Panc1 (cell line): ENCODE results near the gene ADAMTS9. TPM values are rescaled to one million over a fixed set of nuclear protein-coding genes. Genes with fewer than 3 reads are reported as not detected.

Source experiments
- ATAC-seq: fragments of 200-7000 bp; cut with Tn5 transposase; 2 replicates; pipeline ENCODE4 v1.9.1; 2020; ENCODE audit warnings: mild to moderate bottlenecking, moderate library complexity
- BruUV-seq: library from RNA; stranded (reverse); fragments of 400-500 nt; replicated peaks from 2 replicates; lab custom pipeline; 2021; lab: Mats Ljungman, UMichigan
- CTCF ChIA-PET: fragments of 300-600 bp; sonication (Branson Sonifier 250); formaldehyde crosslinking; loops from one replicate; lab custom pipeline; 2022; ENCODE audit warnings: antibody characterized with exemption; lab: Charles Lee
- POLR2A ChIA-PET: fragments of 300-600 bp; sonication (Branson Sonifier 250); formaldehyde crosslinking; loops from one replicate; lab custom pipeline; 2022; ENCODE audit warnings: antibody characterized with exemption; lab: Charles Lee
- DNase-seq: peaks from one replicate; pipeline ENCODE4 v3.0.0-alpha.2; 2010; ENCODE audit warnings: low read depth, low spot score
- H3K27ac ChIP-seq: 2 replicates; pipeline ENCODE4 v1.5.1; 2011; ENCODE audit warnings: mild to moderate bottlenecking, low read length, inconsistent platforms
- H3K27me3 ChIP-seq: fragments of 200-500 bp; sonication (Bioruptor generic); 2 replicates; pipeline ENCODE4 v1.6.0; 2014; ENCODE audit warnings: low read length, inconsistent platforms; ENCODE audit not compliant: control insufficient read depth, insufficient read depth
- H3K36me3 ChIP-seq: fragments of 200-500 bp; sonication (Bioruptor generic); 2 replicates; pipeline ENCODE4 v1.5.1; 2014; ENCODE audit warnings: inconsistent platforms, mild to moderate bottlenecking, low read length, moderate library complexity; ENCODE audit not compliant: control insufficient read depth, insufficient read depth
- H3K4me1 ChIP-seq: 2 replicates; pipeline ENCODE4 v1.5.1; 2011; ENCODE audit warnings: inconsistent platforms, mild to moderate bottlenecking, low read length, moderate library complexity; ENCODE audit not compliant: control insufficient read depth, insufficient read depth
- H3K4me3 ChIP-seq, 2 experiments: 2 replicates each; pipeline ENCODE4 v1.5.1; 2011 to 2012; ENCODE audit warnings: low read depth in 2 of 2, low read length in 2 of 2, mild to moderate bottlenecking in 2 of 2, inconsistent platforms in 1 of 2, moderate library complexity in 1 of 2
- H3K9me3 ChIP-seq: fragments of 200-500 bp; sonication (Bioruptor generic); 2 replicates; pipeline ENCODE4 v1.5.1; 2014; ENCODE audit warnings: low read depth, mild to moderate bottlenecking, inconsistent platforms, low read length, moderate library complexity; ENCODE audit not compliant: control insufficient read depth, insufficient read depth
- POLR2AphosphoS5 ChIP-seq: IDR thresholded peaks from 2 replicates; pipeline ENCODE4 v1.6.1; 2012; ENCODE audit warnings: mild to moderate bottlenecking, low read depth, low read length, moderate library complexity
- SIN3A ChIP-seq: IDR thresholded peaks from 2 replicates; pipeline ENCODE4 v1.6.1; 2012; ENCODE audit warnings: low read depth, mild to moderate bottlenecking, low read length, moderate library complexity, borderline replicate concordance; ENCODE audit not compliant: insufficient read depth
- TCF7L2 ChIP-seq: IDR thresholded peaks from 2 replicates; pipeline ENCODE4 v1.6.1; 2011; ENCODE audit warnings: mild to moderate bottlenecking, low read depth, low read length, inconsistent platforms
- in situ Hi-C: cut with HindIII; loops from 2 replicates; pipeline ENCODE4 v1.10.0; 2016; ENCODE audit warnings: low sequenced_read_pairs, low pct_unique_long_range_greater_than_20kb
- intact Hi-C: fragments of 100-400 bp; cut with micrococcal nuclease; formaldehyde crosslinking; loops from one replicate; pipeline ENCODE4 v1.10.0; 2022; ENCODE audit not compliant: unreplicated experiment
- total RNA-seq: library from RNA; stranded (reverse); gene quantifications from one replicate; pipeline ENCODE4 v1.2.1, GENCODE V29; 2021; ENCODE audit not compliant: unreplicated experiment
- TF ChIP-seq, protein P1 (sequence below): fragments of 450-650 bp; IDR thresholded peaks from 2 replicates; pipeline ENCODE4 v1.5.1; 2017; ENCODE audit warnings: mild to moderate bottlenecking
- TF ChIP-seq, protein P2 (sequence below), 2 experiments: IDR thresholded peaks; 2 replicates each; pipeline ENCODE4 v1.6.1; 2011 to 2012; ENCODE audit warnings: low read depth in 2 of 2, control low read depth in 1 of 2, low read length in 1 of 2, mild to moderate bottlenecking in 1 of 2, moderate library complexity in 1 of 2; ENCODE audit not compliant: insufficient read depth in 1 of 2

Gene ADAMTS9
- total RNA-seq, 1 experiment from 2014 or later, result 0.05 TPM

DNA sequence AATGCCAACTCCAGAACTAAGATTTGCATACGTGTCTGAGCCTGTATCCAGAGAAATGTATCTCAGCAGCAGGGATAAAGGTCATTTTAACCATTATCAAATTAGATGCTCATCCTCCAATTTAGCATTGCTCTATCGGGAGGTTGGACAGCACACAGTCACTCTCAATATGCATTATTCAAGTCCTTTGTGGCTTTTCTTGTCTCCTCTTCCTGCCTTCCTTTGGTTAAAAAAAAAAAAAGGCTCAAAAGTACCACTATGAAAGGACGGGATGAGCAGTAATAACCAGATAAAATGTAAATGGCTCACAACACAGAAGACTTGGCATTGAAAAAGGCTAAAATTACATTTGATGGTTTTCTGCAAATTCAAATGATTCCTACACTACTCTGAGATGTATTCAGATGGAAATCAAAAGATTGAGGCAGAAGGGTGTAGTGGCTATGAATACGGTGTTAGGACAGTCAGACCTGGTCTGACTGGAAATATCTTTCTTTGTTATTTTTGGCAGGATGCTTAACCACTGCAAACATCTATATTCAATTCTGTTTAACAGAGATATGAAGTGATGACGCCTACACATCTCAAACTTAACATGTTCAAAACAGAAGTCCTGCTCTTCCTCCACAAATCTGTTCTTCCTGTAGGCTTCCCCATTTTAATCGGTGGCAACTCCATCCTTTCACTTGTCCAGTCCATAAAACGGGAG, 109.6 kb downstream of the ADAMTS9 start:
- H3K9me3 ChIP-seq, result no peaks in the 10 kb centered on the region
- no peaks in the 10 kb centered on the region for H3K27me3 ChIP-seq
- CTCF ChIA-PET, result no interaction called here
- no peaks in the 10 kb centered on the region for H3K36me3 ChIP-seq
- intact Hi-C loops (no loop called here), in situ Hi-C loops (no loop called here)
- ATAC-seq (no peak), DNase-seq (no peak)
- no peaks in the 10 kb centered on the region for H3K4me1 ChIP-seq
- no peak overlapping the region for H3K4me3 ChIP-seq
- POLR2A ChIA-PET, result no interaction called here
- no TSS peak for BruUV-seq
- no peak for TF ChIP-seq TCF7L2
- TF ChIP-seq SIN3A, result no peak
- TF ChIP-seq POLR2AphosphoS5, result no peak
- TF ChIP-seq, protein P1, sequence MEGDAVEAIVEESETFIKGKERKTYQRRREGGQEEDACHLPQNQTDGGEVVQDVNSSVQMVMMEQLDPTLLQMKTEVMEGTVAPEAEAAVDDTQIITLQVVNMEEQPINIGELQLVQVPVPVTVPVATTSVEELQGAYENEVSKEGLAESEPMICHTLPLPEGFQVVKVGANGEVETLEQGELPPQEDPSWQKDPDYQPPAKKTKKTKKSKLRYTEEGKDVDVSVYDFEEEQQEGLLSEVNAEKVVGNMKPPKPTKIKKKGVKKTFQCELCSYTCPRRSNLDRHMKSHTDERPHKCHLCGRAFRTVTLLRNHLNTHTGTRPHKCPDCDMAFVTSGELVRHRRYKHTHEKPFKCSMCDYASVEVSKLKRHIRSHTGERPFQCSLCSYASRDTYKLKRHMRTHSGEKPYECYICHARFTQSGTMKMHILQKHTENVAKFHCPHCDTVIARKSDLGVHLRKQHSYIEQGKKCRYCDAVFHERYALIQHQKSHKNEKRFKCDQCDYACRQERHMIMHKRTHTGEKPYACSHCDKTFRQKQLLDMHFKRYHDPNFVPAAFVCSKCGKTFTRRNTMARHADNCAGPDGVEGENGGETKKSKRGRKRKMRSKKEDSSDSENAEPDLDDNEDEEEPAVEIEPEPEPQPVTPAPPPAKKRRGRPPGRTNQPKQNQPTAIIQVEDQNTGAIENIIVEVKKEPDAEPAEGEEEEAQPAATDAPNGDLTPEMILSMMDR, result no peak
- TF ChIP-seq, protein P2, sequence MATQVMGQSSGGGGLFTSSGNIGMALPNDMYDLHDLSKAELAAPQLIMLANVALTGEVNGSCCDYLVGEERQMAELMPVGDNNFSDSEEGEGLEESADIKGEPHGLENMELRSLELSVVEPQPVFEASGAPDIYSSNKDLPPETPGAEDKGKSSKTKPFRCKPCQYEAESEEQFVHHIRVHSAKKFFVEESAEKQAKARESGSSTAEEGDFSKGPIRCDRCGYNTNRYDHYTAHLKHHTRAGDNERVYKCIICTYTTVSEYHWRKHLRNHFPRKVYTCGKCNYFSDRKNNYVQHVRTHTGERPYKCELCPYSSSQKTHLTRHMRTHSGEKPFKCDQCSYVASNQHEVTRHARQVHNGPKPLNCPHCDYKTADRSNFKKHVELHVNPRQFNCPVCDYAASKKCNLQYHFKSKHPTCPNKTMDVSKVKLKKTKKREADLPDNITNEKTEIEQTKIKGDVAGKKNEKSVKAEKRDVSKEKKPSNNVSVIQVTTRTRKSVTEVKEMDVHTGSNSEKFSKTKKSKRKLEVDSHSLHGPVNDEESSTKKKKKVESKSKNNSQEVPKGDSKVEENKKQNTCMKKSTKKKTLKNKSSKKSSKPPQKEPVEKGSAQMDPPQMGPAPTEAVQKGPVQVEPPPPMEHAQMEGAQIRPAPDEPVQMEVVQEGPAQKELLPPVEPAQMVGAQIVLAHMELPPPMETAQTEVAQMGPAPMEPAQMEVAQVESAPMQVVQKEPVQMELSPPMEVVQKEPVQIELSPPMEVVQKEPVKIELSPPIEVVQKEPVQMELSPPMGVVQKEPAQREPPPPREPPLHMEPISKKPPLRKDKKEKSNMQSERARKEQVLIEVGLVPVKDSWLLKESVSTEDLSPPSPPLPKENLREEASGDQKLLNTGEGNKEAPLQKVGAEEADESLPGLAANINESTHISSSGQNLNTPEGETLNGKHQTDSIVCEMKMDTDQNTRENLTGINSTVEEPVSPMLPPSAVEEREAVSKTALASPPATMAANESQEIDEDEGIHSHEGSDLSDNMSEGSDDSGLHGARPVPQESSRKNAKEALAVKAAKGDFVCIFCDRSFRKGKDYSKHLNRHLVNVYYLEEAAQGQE (IDR thresholded peaks at IDR 0.05; ENCODE audit: insufficient read depth in 1 of 2, low read depth in 2 of 2, low read length in 1 of 2), result no peak
- no peak overlapping the region for H3K27ac ChIP-seq

DNA sequence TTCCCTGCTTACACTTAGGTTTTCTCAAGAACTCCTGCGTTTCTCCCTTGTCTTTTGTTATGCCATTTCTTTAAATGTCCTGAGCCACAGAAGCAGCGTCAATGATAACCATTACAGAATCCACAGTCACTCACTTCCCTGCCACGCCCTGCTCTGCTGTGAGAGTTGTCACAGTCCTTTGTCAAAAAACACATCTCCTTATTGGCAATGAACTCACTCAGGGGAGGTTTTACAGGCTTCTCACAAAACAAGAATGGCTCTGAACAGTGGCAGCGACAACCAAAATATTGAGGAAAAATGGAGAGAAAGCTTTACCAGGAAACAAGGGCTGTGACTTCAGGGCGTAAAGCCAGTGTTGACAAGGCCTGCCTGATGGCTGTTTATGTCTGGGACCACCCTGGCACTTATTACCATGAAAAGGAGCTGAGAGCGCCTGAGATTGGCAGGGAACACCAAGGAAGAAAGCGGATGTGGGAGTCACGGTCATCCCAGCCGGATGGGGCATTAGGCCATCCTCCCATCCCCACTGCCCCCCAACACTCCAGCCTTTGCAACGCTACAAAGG, 111.5 kb downstream of the ADAMTS9 start:
- no peaks in the 10 kb centered on the region for H3K9me3 ChIP-seq
- CTCF ChIA-PET, result no interaction called here
- POLR2A ChIA-PET, result interaction anchor here (0.7 kb wide), 1 partner anchor 854 kb away, joined by 4 read pairs; no protein-coding TSS in a partner anchor
- intact Hi-C loops (no loop called here), in situ Hi-C loops (no loop called here)
- no peaks in the 10 kb centered on the region for H3K36me3 ChIP-seq
- no TSS peak for BruUV-seq
- no peaks in the 10 kb centered on the region for H3K4me1 ChIP-seq
- H3K4me3 ChIP-seq, result no peak overlapping the region
- ATAC-seq (no peak), DNase-seq (no peak)
- no peaks in the 10 kb centered on the region for H3K27me3 ChIP-seq
- no peak for TF ChIP-seq POLR2AphosphoS5
- no peak for TF ChIP-seq SIN3A
- TF ChIP-seq, protein P2 (IDR thresholded peaks at IDR 0.05; ENCODE audit: insufficient read depth in 1 of 2, low read depth in 2 of 2, low read length in 1 of 2), result no peak
- TF ChIP-seq TCF7L2, result no peak
- TF ChIP-seq, protein P1, result no peak
- H3K27ac ChIP-seq, result no peak overlapping the region
